Measurements from ENCODE around the gene CHN2.

Gene CHN2

GRCh38 chr7:29271319-29271658, 76.7 kb downstream of the CHN2 start:
- Histone ChIP-seq H3K4me1 (no peaks in the 10 kb centered on the region), H3K36me3 (no peaks in the 10 kb centered on the region), H3K9me3 (no peaks in the 10 kb centered on the region; the same call in 1 of the 2 replicates), H3K4me3 (ENCODE audit: low read depth, low read length) (no peak overlapping the region), H3K27me3 (no peaks in the 10 kb centered on the region)
- TF ChIP-seq CTCF (IDR thresholded peaks at IDR 0.05; ENCODE audit: low read depth, low read length): no peak
- no peak for DNase-seq

GRCh38 chr7:29272057-29272456, 77.5 kb downstream of the CHN2 start:
- DNase-seq: no peak
- no peaks in the 10 kb centered on the region for H3K4me1 ChIP-seq
- H3K9me3 ChIP-seq: no peaks in the 10 kb centered on the region; the same call in 1 of the 2 replicates
- H3K4me3 ChIP-seq (ENCODE audit: low read depth, low read length): no peak overlapping the region
- TF ChIP-seq CTCF (IDR thresholded peaks at IDR 0.05; ENCODE audit: low read depth, low read length): no peak
- H3K36me3 ChIP-seq: no peaks in the 10 kb centered on the region
- no peaks in the 10 kb centered on the region for H3K27me3 ChIP-seq

GRCh38 chr7:29274146-29275017, 79.8 kb downstream of the CHN2 start:
- DNase-seq: no peak
- no peaks in the 10 kb centered on the region for H3K27me3 ChIP-seq

GRCh38 chr7:29275018-29275318, 80.4 kb downstream of the CHN2 start:
- no peaks in the 10 kb centered on the region for H3K4me1 ChIP-seq
- no peaks in the 10 kb centered on the region; the same call in 1 of the 2 replicates for H3K9me3 ChIP-seq
- H3K27me3 ChIP-seq: no peaks in the 10 kb centered on the region
- H3K36me3 ChIP-seq: no peaks in the 10 kb centered on the region
- DNase-seq: no peak
- H3K4me3 ChIP-seq (ENCODE audit: low read depth, low read length): no peak overlapping the region
- TF ChIP-seq CTCF (IDR thresholded peaks at IDR 0.05; ENCODE audit: low read depth, low read length): no peak

More at GRCh38 chr7:29274146-29275017, 79.8 kb downstream of the CHN2 start:
- Histone ChIP-seq H3K4me1 (no peaks in the 10 kb centered on the region), H3K36me3 (no peaks in the 10 kb centered on the region), H3K4me3 (ENCODE audit: low read depth, low read length) (no peak overlapping the region), H3K9me3 (no peaks in the 10 kb centered on the region; the same call in 1 of the 2 replicates)
- no peak for TF ChIP-seq CTCF (IDR thresholded peaks at IDR 0.05; ENCODE audit: low read depth, low read length)

- TF ChIP-seq CTCF (IDR thresholded peaks at IDR 0.05; ENCODE audit: low read depth, low read length): no peak
- Histone ChIP-seq H3K36me3 (no peaks in the 10 kb centered on the region), H3K4me1 (no peaks in the 10 kb centered on the region), H3K9me3 (no peaks in the 10 kb centered on the region; the same call in 1 of the 2 replicates), H3K27me3 (no peaks in the 10 kb centered on the region), H3K4me3 (ENCODE audit: low read depth, low read length) (no peak overlapping the region)
- DNase-seq: no peak
Observed at GRCh38 chr7:29275493-29275892, 80.9 kb downstream of the CHN2 start.

- no peak for TF ChIP-seq CTCF (IDR thresholded peaks at IDR 0.05; ENCODE audit: low read depth, low read length)
- Histone ChIP-seq H3K4me3 (ENCODE audit: low read depth, low read length) (no peak overlapping the region), H3K4me1 (no peaks in the 10 kb centered on the region), H3K9me3 (no peaks in the 10 kb centered on the region; the same call in 1 of the 2 replicates), H3K27me3 (no peaks in the 10 kb centered on the region), H3K36me3 (no peaks in the 10 kb centered on the region)
- DNase-seq: no peak
Observed at GRCh38 chr7:29276199-29276598, 81.6 kb downstream of the CHN2 start.
